ENCODE results near the gene AGAP3. TPM values are rescaled to one million over a fixed set of nuclear protein-coding genes. Genes with fewer than 3 reads are reported as not detected.
A peak's percentile ranks its signal among the peaks of the same experiment; 100 is the strongest.

Gene AGAP3
- total RNA-seq, 4 donors from 2014 or later, result 68.6 to 100 (median 72.2) TPM

DNA sequence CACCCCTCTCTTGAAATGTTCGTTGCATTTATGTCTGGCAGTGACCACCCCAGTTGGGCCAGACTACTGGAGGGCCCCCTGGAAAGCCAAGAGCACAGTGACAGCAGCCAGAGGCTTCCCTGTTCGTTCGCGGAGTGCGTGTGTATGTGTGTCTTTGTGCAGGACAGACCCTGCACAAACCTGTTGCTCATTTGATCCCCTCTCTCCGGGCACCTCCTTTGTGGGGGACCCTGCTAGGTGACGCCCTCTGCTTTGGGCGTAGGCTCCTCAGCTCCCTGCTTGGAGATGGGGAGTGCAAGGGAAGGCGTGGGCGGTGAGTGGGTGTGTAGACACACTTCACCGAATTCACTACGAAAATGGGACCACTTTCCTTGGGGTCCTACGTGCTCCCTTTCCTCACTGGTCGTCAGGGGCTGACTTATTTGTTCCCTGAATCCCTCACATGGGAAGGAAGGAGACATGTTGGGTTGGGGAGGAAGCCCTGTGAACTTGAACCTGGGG lies 38.7 kb downstream of the AGAP3 start:
- Histone ChIP-seq H3K4me3 (peak overlapping the region in 3 of 4 donors; percentile 36 to 52 (median 45)), H3K27ac (peak overlapping the region in 2 of 4 donors; percentile 53 to 65), H3K9me3 (no peaks in the 10 kb centered on the region), H3K27me3 (no peaks in the 10 kb centered on the region), H3K4me1 (peaks cover 18 to 38% (median 20%) of the 10 kb centered on the region in 3 donors), H3K36me3 (peaks cover 28 to 91% (median 51%) of the 10 kb centered on the region in 3 donors)
- WGBS, 2 donors, result 80 to 88% methylated on average over 1 to 13 of the region's 14 CpGs
- no peak for TF ChIP-seq POLR2A (IDR thresholded peaks at IDR 0.05)
- TF ChIP-seq CTCF (IDR thresholded peaks at IDR 0.05), result no peak
- DNase-seq, result no peak
- intact Hi-C loops (cut with DNase I), result loop anchor here (5.0 kb wide), 1 partner anchor 47 kb away; no protein-coding TSS in a partner anchor

GRCh38 chr7:151125470-151125845 lies 39.2 kb downstream of the AGAP3 start:
- TF ChIP-seq POLR2A (IDR thresholded peaks at IDR 0.05) (no peak), CTCF (IDR thresholded peaks at IDR 0.05) (peak in 2 of 6 experiments; percentile 6 to 35)
- no peak for DNase-seq
- Histone ChIP-seq H3K9me3 (no peaks in the 10 kb centered on the region), H3K27me3 (no peaks in the 10 kb centered on the region), H3K36me3 (peaks cover 29 to 91% (median 51%) of the 10 kb centered on the region in 3 donors), H3K4me1 (peaks cover 18 to 38% (median 20%) of the 10 kb centered on the region in 3 donors), H3K27ac (peak overlapping the region; percentile 0 to 65 (median 48)), H3K4me3 (peak overlapping the region; percentile 5 to 52 (median 40))
- intact Hi-C loops (cut with DNase I), result no loop called here
- 41 to 47% methylated on average over 5 to 19 of the region's 22 CpGs for WGBS, 2 donors

- WGBS, 2 donors, result 34% methylated on average over 7 of the region's 58 CpGs; no CpG with 5 or more reads in 1 of the 2 donors
- Histone ChIP-seq H3K36me3 (peaks cover 34 to 91% (median 50%) of the 10 kb centered on the region in 3 donors), H3K27ac (peak overlapping the region; percentile 0 to 65 (median 48)), H3K27me3 (no peaks in the 10 kb centered on the region), H3K9me3 (no peaks in the 10 kb centered on the region), H3K4me3 (peak overlapping the region; percentile 5 to 52 (median 40)), H3K4me1 (peaks cover 18 to 38% (median 20%) of the 10 kb centered on the region in 3 donors)
- no peak for TF ChIP-seq CTCF (IDR thresholded peaks at IDR 0.05)
- DNase-seq, result no peak
- intact Hi-C loops (cut with DNase I), result no loop called here
Measured at GRCh38 chr7:151125846-151126481, 39.7 kb downstream of the AGAP3 start.

DNA sequence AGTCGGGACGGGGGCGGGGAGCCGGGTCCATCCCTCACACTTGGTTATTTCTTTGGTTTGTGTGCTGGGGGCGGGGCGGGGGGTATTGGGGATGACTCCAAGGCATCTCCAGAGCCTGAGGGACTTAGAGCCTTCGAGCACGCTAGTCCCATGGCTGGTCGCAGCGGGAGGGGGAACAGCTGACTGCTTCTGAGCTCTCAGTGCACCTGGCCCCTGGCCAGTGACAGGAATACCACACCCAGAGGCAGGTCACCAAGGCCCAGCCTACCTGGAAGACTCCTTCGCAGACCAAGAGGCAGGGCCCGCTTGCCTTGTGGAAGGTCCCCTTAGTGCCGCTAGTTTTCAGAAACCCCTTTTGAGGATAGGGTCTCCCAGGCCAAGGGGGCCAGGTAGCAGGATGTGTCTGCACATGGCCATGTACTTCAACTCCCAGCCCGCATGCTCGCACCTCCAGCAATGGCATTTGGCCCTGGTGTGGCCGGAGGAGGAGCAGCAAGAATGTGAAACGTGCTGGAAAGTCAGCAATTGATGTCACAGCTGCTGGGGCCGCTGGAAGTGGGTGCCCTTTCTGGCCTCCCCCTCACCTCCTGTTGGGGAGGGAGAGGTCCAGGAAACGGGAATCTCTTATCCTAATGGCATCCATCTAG lies 40.3 kb downstream of the AGAP3 start:
- intact Hi-C loops (cut with DNase I), result no loop called here
- peaks cover 39 to 91% (median 51%) of the 10 kb centered on the region in 3 donors for H3K36me3 ChIP-seq
- H3K4me1 ChIP-seq, result peaks cover 18 to 38% (median 20%) of the 10 kb centered on the region in 3 donors
- DNase-seq, result no peak
- peak overlapping the region in 3 of 4 donors; percentile 42 to 65 (median 53) for H3K27ac ChIP-seq
- H3K4me3 ChIP-seq, result peak overlapping the region in 3 of 4 donors; percentile 36 to 52 (median 45)
- WGBS, 2 donors, result 74 to 75% methylated on average over 6 to 8 of the region's 19 CpGs
- no peaks in the 10 kb centered on the region for H3K27me3 ChIP-seq
- no peaks in the 10 kb centered on the region for H3K9me3 ChIP-seq
- no peak for TF ChIP-seq POLR2A (IDR thresholded peaks at IDR 0.05)
- no peak for TF ChIP-seq CTCF (IDR thresholded peaks at IDR 0.05)

GRCh38 chr7:151128144-151128543 lies 41.9 kb downstream of the AGAP3 start:
- H3K4me3 ChIP-seq, result no peak overlapping the region
- no peaks in the 10 kb centered on the region for H3K9me3 ChIP-seq
- no peak overlapping the region for H3K27ac ChIP-seq
- intact Hi-C loops (cut with DNase I), result no loop called here
- H3K4me1 ChIP-seq, result peaks cover 18 to 38% (median 20%) of the 10 kb centered on the region in 3 donors
- no peak for DNase-seq
- H3K36me3 ChIP-seq, result peaks cover 47 to 91% (median 53%) of the 10 kb centered on the region in 3 donors
- TF ChIP-seq POLR2A (IDR thresholded peaks at IDR 0.05) (no peak), CTCF (IDR thresholded peaks at IDR 0.05) (no peak)
- H3K27me3 ChIP-seq, result no peaks in the 10 kb centered on the region
- 77 to 80% methylated on average over 1 to 9 of the region's 14 CpGs for WGBS, 2 donors

All from esophagus squamous epithelium (tissue), 5 donors.